HepG2 (cell line): Measurements from ENCODE around the gene GANC. TPM values are rescaled to one million over a fixed set of nuclear protein-coding genes. Genes with fewer than 3 reads are reported as not detected.

Source experiments
- ELF1 ChIP-seq: sonication (generic); formaldehyde crosslinking; IDR thresholded peaks from 2 replicates; pipeline ENCODE4 v1.4.0; 2020; ENCODE audit warnings: missing genetic modification reagents
- HMGXB3 ChIP-seq: sonication (generic); formaldehyde crosslinking; IDR thresholded peaks from 2 replicates; pipeline ENCODE4 v1.4.0; 2020; ENCODE audit warnings: missing genetic modification reagents, borderline replicate concordance
- HOMEZ ChIP-seq: IDR thresholded peaks from 2 replicates; pipeline ENCODE4 v1.6.1; 2016; ENCODE audit warnings: low read depth
- IRF9 ChIP-seq: sonication (generic); formaldehyde crosslinking; IDR thresholded peaks from 2 replicates; pipeline ENCODE4 v1.8.0; 2022; ENCODE audit warnings: missing genetic modification reagents, mild to moderate bottlenecking, borderline replicate concordance
- KAT8 ChIP-seq: IDR thresholded peaks from 2 replicates; pipeline ENCODE4 v1.6.1; 2016; ENCODE audit warnings: missing genetic modification reagents, missing compliant biosample characterization
- KLF6 ChIP-seq: IDR thresholded peaks from 2 replicates; pipeline ENCODE4 v1.8.0; 2016; ENCODE audit warnings: missing biosample characterization, missing genetic modification reagents
- MXD4 ChIP-seq: IDR thresholded peaks from 2 replicates; pipeline ENCODE4 v1.6.1; 2016; ENCODE audit warnings: mild to moderate bottlenecking, missing biosample characterization, missing genetic modification reagents
- NCOA1 ChIP-seq: sonication (generic); formaldehyde crosslinking; IDR thresholded peaks from 2 replicates; pipeline ENCODE4 v1.9.0; 2021; ENCODE audit warnings: missing genetic modification reagents
- PAXIP1 ChIP-seq: sonication (generic); formaldehyde crosslinking; conservative IDR thresholded peaks from 2 replicates; pipeline ENCODE4 v1.4.0; 2020; ENCODE audit warnings: mild to moderate bottlenecking, missing genetic modification reagents, moderate library complexity
- REPIN1 ChIP-seq: sonication (generic); formaldehyde crosslinking; IDR thresholded peaks from 2 replicates; pipeline ENCODE4 v1.8.0; 2022; ENCODE audit warnings: missing genetic modification reagents, low read depth, mild to moderate bottlenecking, borderline replicate concordance
- SMARCC2 ChIP-seq: fragments of 450-650 bp; IDR thresholded peaks from 2 replicates; pipeline ENCODE4 v1.6.1; 2017; ENCODE audit warnings: antibody characterized with exemption, mild to moderate bottlenecking
- ZFP1 ChIP-seq: IDR thresholded peaks from 2 replicates; pipeline ENCODE4 v1.6.1; 2016
- ZNF329 ChIP-seq: sonication (generic); formaldehyde crosslinking; IDR thresholded peaks from 2 replicates; pipeline ENCODE4 v1.9.0; 2021; ENCODE audit warnings: low read depth, mild to moderate bottlenecking, missing genetic modification reagents
- ZNF484 ChIP-seq: sonication (generic); formaldehyde crosslinking; IDR thresholded peaks from 2 replicates; pipeline ENCODE4 v1.5.1; 2020; ENCODE audit warnings: mild to moderate bottlenecking, low read depth, missing genetic modification reagents, borderline replicate concordance
- ZNF678 ChIP-seq: sonication (generic); formaldehyde crosslinking; IDR thresholded peaks from 2 replicates; pipeline ENCODE4 v1.4.0; 2020; ENCODE audit warnings: mild to moderate bottlenecking, missing genetic modification reagents
- ZNF709 ChIP-seq: sonication (generic); formaldehyde crosslinking; IDR thresholded peaks from 2 replicates; pipeline ENCODE4 v1.5.0; 2020; ENCODE audit warnings: mild to moderate bottlenecking, missing genetic modification reagents
- polyA plus RNA-seq, 8 experiments: library from polyadenylated mRNA; depleted of rRNA in 3 of 8; stranded (reverse) in 7 of 8; unstranded in 1 of 8; fragments of >200 nt; fragmentation: Illumina TruSeq in 4 of 8; extraction: Trizol in 4 of 8; gene quantifications; 2 replicates each; pipeline versions ENCODE4 v1.2.1 to v1.2.3, GENCODE V29; 2011 to 2016; ENCODE audit warnings: low read depth in 4 of 8, missing spikeins in 1 of 8, mixed read lengths in 1 of 8; ENCODE audit not compliant: insufficient read depth in 1 of 8
- total RNA-seq, 5 experiments: library from RNA; depleted of rRNA; stranded (reverse); fragments of >200 nt; fragmentation: Illumina TruSeq; extraction: Trizol; gene quantifications; 2 replicates each; pipeline ENCODE4 v1.2.3, GENCODE V29; 2016; ENCODE audit warnings: low read depth in 1 of 5

Gene GANC
- total and polyA plus RNA-seq, 2 of the 13 experiments (the other 11 are each of a cell fraction or from before 2014, with no cell fraction given): 17.0 to 21.0 TPM

GRCh38 chr15:42286445-42287029 is 13.5 kb downstream of the GANC start (continued):
- TF ChIP-seq PAXIP1 (CRISPR knock-in tag) (peak; percentile 81), REPIN1 (CRISPR knock-in tag) (0 out of 2 replicates have a peak, but pooled peaks have one; percentile 66), ZFP1 (CRISPR knock-in tag) (0 out of 2 replicates have a peak, but pooled peaks have one; percentile 64), SMARCC2 (no peak), ELF1 (CRISPR knock-in tag) (peak; percentile 34; the same call in 1 of the 2 replicates), ZNF329 (CRISPR knock-in tag) (no peak), HOMEZ (CRISPR knock-in tag) (peak; percentile 72; the same call in 1 of the 2 replicates), HMGXB3 (CRISPR knock-in tag) (0 out of 2 replicates have a peak, but pooled peaks have one; percentile 29), ZNF678 (CRISPR knock-in tag) (no peak), ZNF709 (CRISPR knock-in tag) (no peak), KAT8 (CRISPR knock-in tag) (peak; percentile 69; the same call in 1 of the 2 replicates), ZNF484 (no peak), NCOA1 (no peak), KLF6 (CRISPR knock-in tag) (no peak), MXD4 (CRISPR knock-in tag) (no peak), IRF9 (CRISPR knock-in tag) (no peak)
